ENCODE measurements around the gene ITIH4.
A peak's percentile ranks its signal among the peaks of the same experiment; 100 is the strongest.

Gene ITIH4

GRCh38 chr3:52829482-52829881, 990 bp downstream of the ITIH4 start:
- DNase-seq (ENCODE audit: low spot score): no peak
- Histone ChIP-seq H3K27me3 (ENCODE audit: control insufficient read depth in 3 of 3, insufficient read depth in 3 of 3, low read depth in 1 of 3, low read length in 3 of 3) (no peaks in the 10 kb centered on the region), H3K4me3 (ENCODE audit: low read length in 2 of 2) (no peak overlapping the region), H3K4ac (ENCODE audit: low read length) (no peak overlapping the region), H2AK5ac (ENCODE audit: low read depth, low read length) (no peak overlapping the region), H4K8ac (ENCODE audit: low read depth, low read length) (no peak overlapping the region), H2BK12ac (ENCODE audit: low read length) (no peak overlapping the region), H3K18ac (ENCODE audit: low read length) (no peak overlapping the region), H3K4me1 (ENCODE audit: control insufficient read depth in 2 of 2, insufficient read depth in 1 of 2, low read depth in 1 of 2, low read length in 2 of 2) (peaks cover 5 to 12% of the 10 kb centered on the region in 2 donors), H3K23ac (ENCODE audit: low read depth, low read length, poor library complexity) (peak overlapping the region; percentile 92), H2BK5ac (ENCODE audit: low read length) (no peak overlapping the region), H3K79me1 (ENCODE audit: low read depth, low read length) (no peaks in the 10 kb centered on the region), H3K27ac (replicated peaks; ENCODE audit: low read length) (no peak overlapping the region), H4K91ac (ENCODE audit: low read depth, low read length, poor library complexity) (no peak overlapping the region), H3K4me2 (ENCODE audit: insufficient read depth, low read length, poor library complexity, severe bottlenecking) (no peak overlapping the region), H3K9ac (ENCODE audit: low read depth, low read length, poor library complexity) (no peak overlapping the region), H2BK15ac (ENCODE audit: low read length) (peak overlapping the region; percentile 22), H3K14ac (ENCODE audit: low read length) (no peak overlapping the region), H3K36me3 (replicated peaks in 1 of 2; ENCODE audit: control insufficient read depth in 2 of 2, insufficient read depth in 2 of 2, low read length in 2 of 2) (no peaks in the 10 kb centered on the region), H2BK120ac (ENCODE audit: low read depth, low read length) (no peak overlapping the region), H2AFZ (ENCODE audit: low read length) (no peak overlapping the region), H3K9me3 (replicated peaks in 1 of 2; ENCODE audit: control insufficient read depth in 2 of 2, insufficient read depth in 1 of 2, low read depth in 1 of 2, low read length in 2 of 2) (no peaks in the 10 kb centered on the region)
- no CpG with 5 or more reads among the region's 3 CpGs for WGBS, 2 donors (ENCODE audit: extremely low coverage in 2 of 2, insufficient read length in 2 of 2, insufficient replicate concordance in 1 of 2)

GRCh38 chr3:52827866-52828376, 2.6 kb downstream of the ITIH4 start:
- no CpG with 5 or more reads among the region's 10 CpGs for WGBS, 2 donors (ENCODE audit: extremely low coverage in 2 of 2, insufficient read length in 2 of 2, insufficient replicate concordance in 1 of 2)
- H2BK12ac ChIP-seq (ENCODE audit: low read length): no peak overlapping the region
- no peaks in the 10 kb centered on the region for H3K9me3 ChIP-seq (replicated peaks in 1 of 2; ENCODE audit: control insufficient read depth in 2 of 2, insufficient read depth in 1 of 2, low read depth in 1 of 2, low read length in 2 of 2)
- peak overlapping the region; percentile 36 for H2AK5ac ChIP-seq (ENCODE audit: low read depth, low read length)
- peak overlapping the region; percentile 82 for H4K91ac ChIP-seq (ENCODE audit: low read depth, low read length, poor library complexity)
- no peak overlapping the region for H3K4me3 ChIP-seq (ENCODE audit: low read length in 2 of 2)
- H3K14ac ChIP-seq (ENCODE audit: low read length): no peak overlapping the region
- H3K18ac ChIP-seq (ENCODE audit: low read length): peak overlapping the region; percentile 85
- H3K4ac ChIP-seq (ENCODE audit: low read length): no peak overlapping the region
- H2BK5ac ChIP-seq (ENCODE audit: low read length): no peak overlapping the region
- H2AFZ ChIP-seq (ENCODE audit: low read length): peak overlapping the region; percentile 35
- H2BK15ac ChIP-seq (ENCODE audit: low read length): no peak overlapping the region
- no peak for DNase-seq (ENCODE audit: low spot score)
- no peak overlapping the region for H3K23ac ChIP-seq (ENCODE audit: low read depth, low read length, poor library complexity)
- H3K9ac ChIP-seq (ENCODE audit: low read depth, low read length, poor library complexity): no peak overlapping the region
- H3K4me2 ChIP-seq (ENCODE audit: insufficient read depth, low read length, poor library complexity, severe bottlenecking): no peak overlapping the region
- no peak overlapping the region for H4K8ac ChIP-seq (ENCODE audit: low read depth, low read length)
- H3K27ac ChIP-seq (replicated peaks; ENCODE audit: low read length): no peak overlapping the region
- no peak overlapping the region for H2BK120ac ChIP-seq (ENCODE audit: low read depth, low read length)
- H3K36me3 ChIP-seq (replicated peaks in 1 of 2; ENCODE audit: control insufficient read depth in 2 of 2, insufficient read depth in 2 of 2, low read length in 2 of 2): no peaks in the 10 kb centered on the region
- H3K27me3 ChIP-seq (ENCODE audit: control insufficient read depth in 3 of 3, insufficient read depth in 3 of 3, low read depth in 1 of 3, low read length in 3 of 3): no peaks in the 10 kb centered on the region
- no peaks in the 10 kb centered on the region for H3K79me1 ChIP-seq (ENCODE audit: low read depth, low read length)
- peaks cover 0 to 5% of the 10 kb centered on the region in 2 donors for H3K4me1 ChIP-seq (ENCODE audit: control insufficient read depth in 2 of 2, insufficient read depth in 1 of 2, low read depth in 1 of 2, low read length in 2 of 2)

- H4K91ac ChIP-seq (ENCODE audit: low read depth, low read length, poor library complexity): no peak overlapping the region
- H3K23ac ChIP-seq (ENCODE audit: low read depth, low read length, poor library complexity): no peak overlapping the region
- peak overlapping the region; percentile 35 for H2AFZ ChIP-seq (ENCODE audit: low read length)
- no peak for DNase-seq (ENCODE audit: low spot score)
- peak overlapping the region; percentile 36 for H2AK5ac ChIP-seq (ENCODE audit: low read depth, low read length)
- no peak overlapping the region for H2BK15ac ChIP-seq (ENCODE audit: low read length)
- H2BK5ac ChIP-seq (ENCODE audit: low read length): no peak overlapping the region
- no peaks in the 10 kb centered on the region for H3K36me3 ChIP-seq (replicated peaks in 1 of 2; ENCODE audit: control insufficient read depth in 2 of 2, insufficient read depth in 2 of 2, low read length in 2 of 2)
- H3K4me2 ChIP-seq (ENCODE audit: insufficient read depth, low read length, poor library complexity, severe bottlenecking): no peak overlapping the region
- H2BK12ac ChIP-seq (ENCODE audit: low read length): no peak overlapping the region
- H3K4me1 ChIP-seq (ENCODE audit: control insufficient read depth in 2 of 2, insufficient read depth in 1 of 2, low read depth in 1 of 2, low read length in 2 of 2): peaks cover 0 to 1% of the 10 kb centered on the region in 2 donors
- no peaks in the 10 kb centered on the region for H3K27me3 ChIP-seq (ENCODE audit: control insufficient read depth in 3 of 3, insufficient read depth in 3 of 3, low read depth in 1 of 3, low read length in 3 of 3)
- H3K9ac ChIP-seq (ENCODE audit: low read depth, low read length, poor library complexity): no peak overlapping the region
- WGBS, 2 donors (ENCODE audit: extremely low coverage in 2 of 2, insufficient read length in 2 of 2, insufficient replicate concordance in 1 of 2): no CpG with 5 or more reads among the region's 9 CpGs
- H2BK120ac ChIP-seq (ENCODE audit: low read depth, low read length): no peak overlapping the region
- no peak overlapping the region for H3K4me3 ChIP-seq (ENCODE audit: low read length in 2 of 2)
- H3K27ac ChIP-seq (replicated peaks; ENCODE audit: low read length): no peak overlapping the region
- no peaks in the 10 kb centered on the region for H3K79me1 ChIP-seq (ENCODE audit: low read depth, low read length)
- H3K9me3 ChIP-seq (replicated peaks in 1 of 2; ENCODE audit: control insufficient read depth in 2 of 2, insufficient read depth in 1 of 2, low read depth in 1 of 2, low read length in 2 of 2): no peaks in the 10 kb centered on the region
- no peak overlapping the region for H3K4ac ChIP-seq (ENCODE audit: low read length)
- no peak overlapping the region for H3K14ac ChIP-seq (ENCODE audit: low read length)
- H3K18ac ChIP-seq (ENCODE audit: low read length): no peak overlapping the region
- H4K8ac ChIP-seq (ENCODE audit: low read depth, low read length): no peak overlapping the region
Measured at GRCh38 chr3:52827441-52827840, 3.0 kb downstream of the ITIH4 start.

GRCh38 chr3:52824037-52824436, 6.4 kb downstream of the ITIH4 start:
- Histone ChIP-seq H3K4me2 (ENCODE audit: insufficient read depth, low read length, poor library complexity, severe bottlenecking) (no peak overlapping the region), H3K4me1 (ENCODE audit: control insufficient read depth in 2 of 2, insufficient read depth in 1 of 2, low read depth in 1 of 2, low read length in 2 of 2) (peaks cover 0 to 8% of the 10 kb centered on the region in 2 donors), H3K36me3 (replicated peaks in 1 of 2; ENCODE audit: control insufficient read depth in 2 of 2, insufficient read depth in 2 of 2, low read length in 2 of 2) (no peaks in the 10 kb centered on the region), H2BK12ac (ENCODE audit: low read length) (peak overlapping the region; percentile 48), H2BK120ac (ENCODE audit: low read depth, low read length) (no peak overlapping the region), H3K4me3 (ENCODE audit: low read length in 2 of 2) (no peak overlapping the region), H3K27me3 (ENCODE audit: control insufficient read depth in 3 of 3, insufficient read depth in 3 of 3, low read depth in 1 of 3, low read length in 3 of 3) (no peaks in the 10 kb centered on the region), H3K79me1 (ENCODE audit: low read depth, low read length) (no peaks in the 10 kb centered on the region), H2AK5ac (ENCODE audit: low read depth, low read length) (no peak overlapping the region), H3K18ac (ENCODE audit: low read length) (no peak overlapping the region), H3K9ac (ENCODE audit: low read depth, low read length, poor library complexity) (no peak overlapping the region), H4K8ac (ENCODE audit: low read depth, low read length) (no peak overlapping the region), H3K27ac (replicated peaks; ENCODE audit: low read length) (no peak overlapping the region), H2AFZ (ENCODE audit: low read length) (no peak overlapping the region), H2BK5ac (ENCODE audit: low read length) (no peak overlapping the region), H3K14ac (ENCODE audit: low read length) (peak overlapping the region; percentile 83), H2BK15ac (ENCODE audit: low read length) (no peak overlapping the region), H3K4ac (ENCODE audit: low read length) (no peak overlapping the region), H3K23ac (ENCODE audit: low read depth, low read length, poor library complexity) (peak overlapping the region; percentile 35), H3K9me3 (replicated peaks in 1 of 2; ENCODE audit: control insufficient read depth in 2 of 2, insufficient read depth in 1 of 2, low read depth in 1 of 2, low read length in 2 of 2) (no peaks in the 10 kb centered on the region), H4K91ac (ENCODE audit: low read depth, low read length, poor library complexity) (no peak overlapping the region)
- WGBS, 2 donors (ENCODE audit: extremely low coverage in 2 of 2, insufficient read length in 2 of 2, insufficient replicate concordance in 1 of 2): no CpG with 5 or more reads among the region's 10 CpGs
- no peak for DNase-seq (ENCODE audit: low spot score)

Measured in neuronal stem cell (in vitro differentiated cells).